Esophagus squamous epithelium (tissue), 4 donors: ENCODE data around the gene SDK2.

ENCODE experiments used
- CTCF ChIP-seq, 6 experiments: fragments of 450-650 bp in 4 of 6; fragments of 200-600 bp in 2 of 6; sonication (generic) in 2 of 6; IDR thresholded peaks; one replicate each; pipeline ENCODE4 v1.5.1; 2016 to 2019; ENCODE audit warnings: antibody characterized with exemption in 6 of 6, mild to moderate bottlenecking in 4 of 6, moderate library complexity in 4 of 6
- POLR2A ChIP-seq, 4 donors: fragments of 450-650 bp; IDR thresholded peaks; one replicate each; pipeline ENCODE4 v1.6.1; 2017; ENCODE audit warnings: antibody characterized with exemption in 4 of 4, mild to moderate bottlenecking in 4 of 4, moderate library complexity in 3 of 4

- TF ChIP-seq CTCF (IDR thresholded peaks at IDR 0.05): no peak
- TF ChIP-seq POLR2A (IDR thresholded peaks at IDR 0.05): no peak
Measured at GRCh38 chr17:73639932-73640331, 4.3 kb downstream of the SDK2 start.
